NCI-H1105 treated with DMSO at 0.1 percent for 48 hours (cell line): Measurements from ENCODE around the gene CCL14.
A peak's percentile ranks its signal among the peaks of the same experiment; 100 is the strongest.
"Not testable (repeated sequence)": the region's sequence is repeated elsewhere in the genome, so short reads cannot be mapped to it uniquely, and the experiment has no call there.

Experiments
- DNase-seq: peaks from one replicate; lab custom pipeline; 2025; lab: John Stamatoyannopoulos, UW

The CCL14 gene

DNA sequence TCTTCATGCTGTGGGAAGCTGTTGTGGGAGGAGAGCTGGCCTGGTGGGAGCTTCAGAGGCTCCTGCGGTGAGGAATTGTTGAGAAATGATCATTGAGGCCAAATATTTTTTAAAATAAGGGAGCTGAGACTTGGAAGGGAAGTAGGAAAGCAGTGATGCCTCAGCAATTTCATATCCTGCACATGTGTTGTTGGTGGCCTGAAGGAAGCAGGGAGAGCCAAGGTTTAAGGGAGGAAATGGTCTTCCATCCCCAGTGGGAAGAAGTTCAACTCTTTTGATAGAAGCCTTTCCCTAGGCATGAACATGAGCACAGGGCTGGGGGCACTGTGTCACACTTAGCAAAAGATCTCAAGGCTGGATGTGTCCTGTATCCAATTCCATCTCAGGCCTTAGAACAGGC, at the start of gene CCL14:
TSS of gene CCL14 (minus strand) at position 87 of the 400 bp plus-strand sequence. CDS start at position 7, 80 bp downstream.
- no peak for DNase-seq

DNA sequence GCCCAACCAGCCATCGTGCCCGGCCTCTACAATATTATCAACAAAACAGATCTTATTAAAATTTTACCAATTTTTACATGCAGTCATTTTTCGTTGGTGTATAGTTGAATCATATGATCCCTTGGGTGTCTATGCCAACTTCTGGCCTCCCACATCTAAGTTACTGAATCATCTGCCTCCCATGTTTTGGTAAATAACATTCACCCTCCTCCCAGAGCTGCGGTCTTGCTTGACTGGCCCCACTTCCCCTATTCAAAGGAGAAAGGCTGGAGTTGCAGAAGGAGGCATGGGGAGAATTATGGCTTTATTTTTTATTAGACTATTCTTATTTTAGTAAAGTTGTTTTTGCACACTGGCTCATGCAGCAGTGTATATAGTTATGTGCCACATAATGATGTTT, 49.7 kb upstream of the CCL14 start:
- no peak for DNase-seq

DNA sequence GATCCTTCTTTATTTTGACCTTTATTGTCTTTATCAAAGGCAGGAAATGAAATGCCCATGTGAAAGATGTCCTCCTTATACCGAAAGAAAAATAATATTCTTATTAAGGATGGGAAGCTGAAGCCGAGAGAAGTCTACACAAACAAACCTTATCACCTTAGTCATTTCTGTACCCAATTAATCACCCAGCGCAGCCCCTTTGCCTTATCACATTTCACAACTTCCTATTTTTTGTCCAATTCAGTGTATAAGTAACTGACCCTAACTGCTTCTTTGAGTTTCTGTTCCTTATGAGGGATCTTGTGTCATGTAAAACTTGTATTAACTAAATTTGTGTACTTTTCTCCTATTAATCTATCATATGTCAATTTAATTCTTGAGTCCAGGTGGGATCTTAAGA, 47.6 kb upstream of the CCL14 start:
- DNase-seq = no peak

DNA sequence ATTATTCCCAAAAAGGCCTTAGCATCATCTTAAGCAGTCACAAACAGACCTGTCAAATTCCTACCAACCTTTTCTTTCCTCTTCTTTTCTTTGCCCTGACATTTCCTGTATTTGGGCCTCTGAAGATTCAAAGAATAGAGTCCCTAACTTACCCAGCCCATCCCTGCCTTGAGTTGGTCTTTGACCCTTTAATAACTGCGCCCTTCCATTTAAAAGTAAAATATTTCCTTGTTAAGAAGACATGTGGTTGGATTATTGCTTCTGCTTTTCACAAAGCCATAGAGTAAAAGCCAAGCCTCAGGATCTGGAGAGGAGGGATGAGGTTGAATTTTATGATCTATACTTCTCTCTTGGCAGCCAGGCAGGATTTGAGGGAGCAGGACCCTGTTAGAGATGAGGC, 44.4 kb upstream of the CCL14 start:
- DNase-seq = no peak

DNA sequence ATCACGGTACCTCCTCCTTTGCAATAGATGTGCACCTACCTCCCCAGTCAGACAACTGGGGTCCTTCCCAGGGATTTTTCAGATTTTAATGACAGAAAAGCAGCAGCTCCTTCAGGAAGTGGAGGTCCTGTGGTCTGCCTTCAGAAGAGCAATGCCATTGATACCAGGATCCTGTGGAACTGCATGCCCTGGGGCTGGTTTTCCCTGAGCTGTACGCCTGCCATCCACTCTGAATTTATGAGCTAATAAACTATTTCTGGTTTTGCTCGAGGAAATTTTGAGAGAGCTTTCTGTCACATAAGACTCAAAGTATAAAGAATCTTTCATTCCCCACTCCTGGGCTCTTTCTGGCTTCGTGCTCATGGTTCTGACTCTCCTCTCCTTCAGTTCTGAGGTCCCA, 41.2 kb upstream of the CCL14 start:
- no peak for DNase-seq

DNA sequence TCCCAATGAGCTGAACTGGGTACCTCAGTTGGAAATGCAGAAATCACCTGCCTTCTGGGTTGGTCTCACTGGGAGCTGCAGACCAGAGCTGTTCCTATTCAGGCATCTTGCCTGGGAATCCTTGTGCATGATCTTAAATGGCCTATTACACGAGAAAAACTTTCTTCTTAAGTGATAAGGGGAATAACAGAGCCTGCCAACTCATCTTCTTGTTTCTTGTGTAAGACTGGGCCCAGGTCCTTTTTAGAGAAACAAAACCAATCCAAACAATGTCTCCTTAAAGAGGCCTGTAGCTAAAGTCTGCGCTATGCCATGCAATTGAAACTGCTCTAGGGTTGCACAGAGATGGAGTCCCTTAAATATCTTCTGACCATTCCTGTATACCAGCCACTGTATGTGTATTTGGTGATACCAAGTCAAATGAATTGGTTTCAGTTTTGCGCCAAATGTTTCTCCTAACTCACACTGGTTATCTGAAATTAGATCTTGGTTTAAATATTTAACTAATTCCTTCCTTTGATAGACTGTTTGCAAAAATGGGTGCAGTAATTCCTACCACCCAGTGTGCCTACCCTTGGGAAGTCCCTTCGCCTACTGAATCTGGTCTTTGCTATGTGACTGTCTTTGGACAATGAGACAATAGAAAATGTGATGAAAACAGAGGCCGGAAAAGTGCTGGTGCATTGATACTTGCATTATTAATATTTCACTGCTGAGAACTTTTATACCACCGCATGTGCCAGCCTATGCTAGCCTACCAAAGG, 37.8 kb upstream of the CCL14 start:
- no peak for DNase-seq

DNA sequence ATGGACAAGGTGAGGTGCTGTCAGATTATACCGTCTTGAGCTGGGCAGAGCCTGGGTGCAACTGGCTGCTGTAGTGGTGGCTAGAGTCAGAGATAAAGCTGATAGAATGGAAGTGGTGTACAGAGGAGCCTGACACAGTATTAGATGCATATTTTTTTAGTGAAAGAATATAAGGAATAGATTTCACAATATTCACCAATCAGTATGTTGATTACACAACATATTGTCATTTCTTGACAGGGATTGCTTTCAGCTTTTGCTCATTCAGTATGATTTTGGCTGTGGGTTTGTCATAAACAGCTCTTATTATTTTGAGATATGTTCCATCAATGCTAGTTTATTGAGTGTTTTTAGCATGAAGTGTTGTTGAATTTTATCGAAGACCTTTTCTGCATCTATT, 32.9 kb upstream of the CCL14 start:
- no peak for DNase-seq

DNA sequence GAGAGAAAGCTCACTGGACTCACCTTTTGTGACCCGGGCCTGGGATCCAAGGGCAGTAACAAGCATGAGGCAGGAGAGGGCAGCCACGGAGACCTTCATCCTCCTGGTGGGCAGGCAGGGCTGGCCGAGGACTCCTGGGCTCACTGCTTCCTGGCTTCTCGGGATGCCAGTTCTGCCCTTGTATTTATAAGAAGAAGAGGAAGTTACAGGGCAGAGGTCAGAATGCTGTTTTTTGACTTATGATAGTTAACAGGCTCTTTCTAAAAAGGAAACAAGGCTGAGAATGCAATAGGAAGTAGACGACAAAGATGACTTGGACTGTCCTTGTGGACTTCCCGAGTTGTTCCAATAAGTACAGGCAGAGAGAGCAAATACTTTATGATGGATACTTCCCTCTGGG, 31.3 kb upstream of the CCL14 start, which contains the start of gene CCL23:
TSS of gene CCL23 (minus strand) at position 174 of the 400 bp plus-strand sequence. CDS start at position 99, 75 bp downstream.
- no peak for DNase-seq

DNA sequence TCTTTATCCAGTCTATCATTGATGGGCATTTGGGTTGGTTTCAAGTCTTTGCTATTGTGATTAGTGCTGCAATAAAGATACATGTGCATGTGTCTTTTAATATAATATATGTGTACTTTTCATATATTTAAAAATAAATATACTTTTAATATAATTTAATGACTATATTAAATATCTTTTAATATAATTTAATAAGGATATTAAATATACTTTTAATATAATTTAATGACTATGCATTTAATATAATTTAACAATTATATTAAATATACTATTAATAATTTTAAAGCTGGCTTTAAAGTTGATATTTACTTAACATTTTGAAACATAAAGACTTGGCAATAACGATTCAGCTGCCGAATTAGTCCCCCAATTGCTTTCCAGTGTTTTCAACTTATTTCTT, 30.0 kb upstream of the CCL14 start:
- no peak for DNase-seq

DNA sequence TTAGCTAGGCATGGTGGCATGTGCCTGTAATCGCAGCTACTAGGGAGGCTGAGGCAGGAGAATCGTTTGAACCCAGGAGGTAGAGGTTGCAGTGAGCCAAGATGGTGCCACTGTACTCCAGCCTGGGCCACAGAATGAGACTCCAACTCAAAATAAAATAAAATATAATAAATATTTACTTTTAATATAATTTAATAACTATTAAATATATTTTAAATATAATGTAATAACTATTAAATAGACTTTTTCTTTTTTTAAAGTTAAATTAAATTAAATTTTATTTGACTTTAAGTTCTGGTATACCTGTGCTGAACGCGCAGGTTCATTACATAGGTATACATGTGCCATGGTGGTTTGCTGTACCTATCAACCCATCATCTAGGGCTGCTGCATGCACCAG, 29.4 kb upstream of the CCL14 start:
- DNase-seq = not testable (repeated sequence)

DNA sequence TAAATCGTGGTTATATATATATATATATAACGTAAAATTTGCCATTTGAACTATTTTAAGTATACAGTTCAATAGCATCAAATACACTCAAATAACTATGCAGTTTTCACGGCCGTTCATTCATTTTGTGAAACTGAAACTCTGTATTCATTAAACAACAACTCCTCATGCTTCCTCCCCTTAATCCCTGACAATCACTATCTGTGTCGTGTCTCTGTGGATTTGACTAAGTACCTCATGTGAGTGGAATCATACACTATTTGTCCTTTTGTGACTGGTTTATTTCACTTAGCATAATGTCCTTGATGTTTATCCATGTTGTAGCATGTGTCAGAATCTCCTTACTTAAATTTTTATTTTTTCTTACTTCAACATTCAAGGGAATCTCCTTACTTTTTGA, 28.4 kb upstream of the CCL14 start:
- no peak for DNase-seq

DNA sequence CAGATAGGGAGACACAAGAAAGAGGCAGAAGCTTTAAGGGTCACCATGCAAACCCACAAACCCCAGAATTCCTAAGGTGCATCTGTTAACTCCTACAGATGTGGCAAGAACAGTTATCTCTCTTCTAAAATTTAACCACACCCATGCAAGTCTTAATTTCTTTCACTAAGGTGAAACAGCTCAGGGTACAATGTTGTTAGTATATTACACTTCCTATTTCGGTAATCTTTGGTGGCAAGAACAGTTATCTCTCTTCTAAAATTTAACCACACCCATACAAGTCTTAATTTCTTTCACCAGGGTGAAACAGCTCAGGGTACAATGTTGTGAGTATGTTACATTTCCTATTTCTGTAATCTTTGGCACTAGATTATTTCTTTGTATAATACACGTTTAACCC, 24.7 kb upstream of the CCL14 start:
- no peak for DNase-seq

DNA sequence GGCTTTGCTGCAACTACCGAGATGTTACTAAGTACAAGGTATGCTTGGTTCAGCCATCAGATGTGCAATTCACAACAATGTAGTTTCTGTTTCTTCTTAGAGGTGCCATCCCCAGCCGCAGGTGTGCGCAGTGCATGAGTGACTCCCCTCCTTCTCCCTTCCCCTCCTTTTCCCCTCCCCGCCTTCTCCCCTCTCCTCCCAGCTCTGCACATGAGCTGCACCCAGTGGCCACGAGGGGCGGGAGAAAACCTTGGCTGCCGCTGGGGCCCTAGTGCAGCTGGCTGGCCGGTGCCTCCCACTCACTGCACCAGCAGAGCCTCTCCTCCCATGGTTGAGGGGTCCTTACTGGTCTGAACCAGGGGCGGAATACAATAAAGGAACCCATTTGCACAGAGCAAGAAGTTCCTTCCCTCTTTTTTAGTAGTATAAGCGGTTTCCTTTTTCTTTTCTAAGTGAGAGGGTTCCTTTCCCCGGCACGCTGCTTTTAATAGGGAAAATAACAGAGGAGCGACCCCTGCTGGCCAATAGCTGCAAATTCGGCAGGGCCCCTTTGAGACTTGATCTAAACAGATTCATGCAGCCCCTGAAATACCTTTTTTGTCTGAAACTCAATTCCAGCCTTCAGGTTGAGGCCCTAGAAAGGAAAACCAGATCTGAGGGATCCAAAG, 22.6 kb upstream of the CCL14 start:
- DNase-seq = no peak

DNA sequence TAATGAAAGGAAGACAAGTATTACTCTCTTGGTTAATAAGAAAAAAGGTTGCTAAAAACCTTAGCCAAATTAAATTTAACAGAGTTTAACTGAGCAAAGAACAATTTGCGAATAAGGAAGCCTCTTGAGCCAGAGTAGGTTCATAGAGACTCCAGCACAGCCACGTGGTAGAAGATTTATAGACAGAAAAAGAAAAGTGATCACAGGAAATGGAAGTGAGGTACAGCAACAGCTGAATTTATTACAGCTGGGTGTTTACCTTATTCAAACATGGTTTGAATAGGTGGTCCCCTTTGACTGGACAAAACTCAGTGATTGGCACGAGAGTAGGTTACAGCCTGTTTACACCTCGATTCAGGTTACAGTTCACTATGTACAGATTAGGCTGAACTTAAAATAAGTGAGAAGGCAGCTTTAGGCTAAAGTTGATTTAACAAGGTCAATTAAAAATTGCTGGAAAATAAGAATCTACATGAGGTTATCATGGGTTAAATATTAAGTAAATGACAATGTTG, 18.1 kb upstream of the CCL14 start:
- DNase-seq = no peak

DNA sequence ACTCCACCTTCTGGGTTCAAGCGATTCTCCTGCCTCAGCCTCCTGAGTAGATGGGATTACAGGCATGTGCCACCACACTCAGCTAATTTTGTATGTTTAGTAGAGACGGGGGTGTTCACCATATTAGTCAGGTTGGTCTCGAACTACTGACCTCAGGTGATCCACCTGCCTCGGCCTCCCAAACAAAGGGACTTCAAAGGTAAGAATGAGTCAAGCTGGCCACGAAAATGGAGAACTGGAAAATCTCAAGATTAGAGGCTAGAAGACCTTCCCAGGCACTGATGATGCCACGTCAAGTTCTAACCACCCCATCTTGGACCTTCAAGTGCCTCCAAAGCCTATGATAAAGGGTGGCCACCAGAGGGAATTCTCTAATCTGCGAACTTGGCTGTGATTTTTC, 16.1 kb upstream of the CCL14 start:
- DNase-seq = no peak

DNA sequence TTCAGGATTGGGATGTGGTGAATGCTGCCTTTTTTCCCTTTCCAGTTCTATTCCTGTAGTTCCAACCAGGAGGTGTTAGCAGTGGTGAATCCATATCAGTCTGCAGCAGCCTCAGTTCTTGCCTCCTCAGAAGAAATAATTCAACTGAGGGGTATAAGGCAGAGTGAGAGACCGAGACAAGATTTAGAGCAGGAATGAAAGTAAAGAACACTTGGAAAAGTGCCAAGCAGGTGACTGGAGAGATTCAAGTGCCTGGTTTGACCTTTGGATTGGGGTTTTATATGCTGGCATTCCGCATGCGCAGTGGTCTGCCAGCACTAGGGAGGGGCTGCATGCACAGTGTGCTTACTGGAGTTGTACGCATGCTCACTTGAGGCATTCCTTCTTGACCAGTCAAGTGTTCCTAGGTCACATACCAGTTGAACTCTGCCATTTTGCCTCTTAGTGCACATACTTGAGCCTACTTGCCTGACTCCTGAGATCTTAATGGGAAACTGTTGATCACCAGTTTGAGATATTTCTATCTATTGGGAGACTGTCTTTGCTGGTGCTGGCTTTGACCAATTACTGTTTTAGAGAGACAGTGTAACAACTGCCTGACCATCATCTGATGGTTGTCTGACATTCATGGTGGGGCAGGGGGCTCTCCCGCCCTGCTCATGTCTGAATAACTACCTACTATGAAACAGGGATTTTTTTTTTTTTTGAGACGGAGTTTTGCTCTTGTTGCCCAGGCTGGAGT, 15.5 kb upstream of the CCL14 start:
- DNase-seq = peak; percentile 14

DNA sequence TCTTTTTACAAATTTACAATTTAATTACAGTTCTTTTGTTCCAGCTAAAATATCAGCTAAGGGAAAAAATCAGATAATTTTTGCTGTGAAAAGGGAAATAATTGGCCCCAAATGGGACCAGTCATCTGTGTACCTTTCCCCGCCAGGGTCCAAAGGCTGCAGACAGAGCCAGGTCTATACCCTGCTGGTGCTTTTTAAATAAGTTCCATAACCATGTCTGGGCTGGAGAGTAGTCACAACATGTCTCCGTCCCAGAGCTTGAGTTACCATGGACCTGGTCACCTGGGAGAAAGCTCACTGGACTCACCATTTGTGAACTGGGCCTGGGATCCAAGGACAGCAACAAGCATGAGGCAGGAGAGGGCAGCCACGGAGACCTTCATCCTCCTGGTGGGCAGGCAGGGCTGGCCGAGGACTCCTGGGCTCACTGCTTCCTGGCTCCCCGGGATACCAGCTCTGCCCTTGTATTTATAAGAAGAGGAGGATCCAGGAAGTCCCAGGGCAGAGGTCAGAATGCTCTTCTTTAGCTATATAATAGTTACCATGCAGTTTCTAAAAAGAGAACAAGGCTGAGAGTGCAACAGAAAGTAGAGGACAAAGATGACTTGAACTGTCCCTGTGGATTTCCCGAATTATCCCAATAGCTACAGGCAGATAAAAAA, 14.7 kb upstream of the CCL14 start, which contains the start of gene CCL15:
TSS of gene CCL15 (minus strand) at position 444 of the 662 bp plus-strand sequence. CDS start at position 383, 61 bp downstream.
- DNase-seq = no peak

DNA sequence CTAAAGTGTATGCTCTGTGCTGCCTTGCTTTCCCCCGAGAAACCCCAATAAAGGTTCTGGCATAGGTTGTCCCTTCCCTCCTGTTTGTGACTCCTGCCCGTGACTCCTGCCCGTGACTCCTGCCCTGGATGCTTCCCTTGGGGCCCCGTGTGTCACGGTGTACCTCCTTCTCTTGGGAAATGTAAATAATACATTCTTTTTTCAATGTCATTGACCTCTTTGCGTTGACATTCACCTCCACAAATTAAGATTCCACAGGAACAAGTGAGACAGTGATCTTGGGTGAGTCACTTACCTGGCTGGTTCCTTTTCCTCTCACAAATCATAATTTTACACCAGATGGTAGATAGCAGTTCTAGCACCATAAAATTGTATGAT, 14.2 kb upstream of the CCL14 start:
- DNase-seq = no peak

DNA sequence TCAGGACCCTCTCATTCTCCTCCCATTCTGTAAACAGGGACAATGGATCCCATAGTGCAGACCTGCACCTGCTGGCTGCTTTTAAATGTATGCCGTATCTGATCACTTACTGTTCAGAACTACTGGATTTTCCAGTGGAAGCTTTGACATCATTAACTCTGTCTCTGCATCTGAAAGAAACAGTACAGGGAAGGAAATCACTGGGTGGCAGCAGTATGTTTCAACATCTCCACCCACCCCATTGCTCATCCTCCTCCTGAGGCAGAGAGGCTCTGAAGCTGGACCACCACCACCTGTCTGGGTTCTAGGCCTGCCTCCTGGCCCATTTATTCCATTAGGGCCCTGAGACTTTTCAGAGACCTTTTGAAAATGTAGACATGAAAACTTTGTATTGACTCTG, 12.2 kb upstream of the CCL14 start:
- DNase-seq = no peak

DNA sequence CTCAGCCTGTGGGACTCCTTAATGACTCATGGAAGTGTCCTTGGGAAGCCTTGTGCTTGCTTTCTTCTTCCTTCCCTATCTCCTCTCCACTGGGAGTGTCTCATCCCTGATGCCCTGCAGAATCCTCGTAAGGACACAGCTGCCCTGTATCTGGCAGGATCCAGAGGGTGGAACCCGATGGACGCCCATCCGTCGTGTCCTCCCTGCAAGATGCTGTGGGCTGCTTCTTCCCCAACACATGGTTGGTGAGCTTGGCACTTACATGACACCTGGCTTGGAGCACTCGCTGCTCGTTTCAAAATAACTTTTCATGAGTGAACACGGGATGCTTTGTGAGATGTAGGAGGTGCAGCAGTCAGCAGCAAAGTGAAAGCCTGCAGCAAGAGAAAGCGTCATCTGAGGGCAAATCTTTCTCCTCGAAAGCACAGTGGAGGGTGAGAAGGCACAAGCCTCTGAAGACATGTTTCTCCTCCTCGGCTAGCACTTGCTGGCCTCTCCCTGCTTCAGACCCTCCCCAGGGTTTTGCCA, 11.6 kb upstream of the CCL14 start:
- no peak for DNase-seq

DNA sequence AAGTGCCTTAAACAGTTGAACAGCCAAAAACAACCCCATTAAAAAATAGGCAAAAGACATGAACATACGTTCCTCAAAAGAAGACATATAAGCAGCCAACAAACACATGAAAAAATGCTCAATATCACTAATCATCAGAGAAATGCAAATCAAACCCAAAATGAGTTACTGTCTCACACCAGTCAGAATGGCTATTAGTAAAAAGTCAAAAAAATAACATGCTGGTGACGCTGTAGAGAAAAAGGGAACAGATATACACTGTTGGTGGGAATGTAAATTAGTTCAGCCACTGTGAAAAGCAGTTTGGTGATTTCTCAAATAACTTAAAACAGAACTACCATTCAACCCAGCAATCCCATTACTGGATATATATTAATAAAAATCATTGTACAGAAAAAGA, 8.8 kb upstream of the CCL14 start:
- DNase-seq = not testable (repeated sequence)

DNA sequence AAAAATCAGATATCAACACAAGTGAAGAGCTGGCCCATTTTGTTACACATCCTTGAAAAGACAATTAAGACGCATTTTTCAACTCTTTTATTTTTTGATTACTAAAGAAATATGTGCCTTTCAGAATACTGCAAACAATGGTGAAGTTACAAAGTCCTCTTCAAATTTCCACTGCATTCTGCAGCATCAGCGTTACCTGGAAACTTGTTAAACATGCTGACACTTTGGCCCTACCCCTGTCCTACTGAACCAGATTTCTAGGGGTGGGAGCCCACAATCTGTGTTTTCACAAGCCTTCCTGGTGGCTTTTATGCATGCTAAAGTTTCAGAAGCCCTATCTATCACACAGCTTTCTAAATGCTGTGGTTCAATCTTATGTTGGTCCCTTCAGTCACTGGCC, 4.5 kb upstream of the CCL14 start:
- DNase-seq = no peak
